Lung (tissue), 12 donors: Measurements from ENCODE around the gene NOS1AP. TPM values are rescaled to one million over a fixed set of nuclear protein-coding genes. Genes with fewer than 3 reads are reported as not detected.
A peak's percentile ranks its signal among the peaks of the same experiment; 100 is the strongest.

Experiments used
- ATAC-seq: fragments of 200-7000 bp; cut with Tn5 transposase; one replicate; pipeline ENCODE4 v1.9.1; 2020; ENCODE audit warnings: moderate number of reproducible peaks; ENCODE audit not compliant: insufficient read depth, low FRiP score
- DNase-seq, 3 donors: peaks; one replicate each; pipeline ENCODE4 v3.0.0-alpha.2; 2013 to 2017
- H3K27ac ChIP-seq, 2 donors: one replicate each; pipeline ENCODE4 v1.5.1; 2013; ENCODE audit warnings: mild to moderate bottlenecking in 2 of 2, moderate library complexity in 2 of 2, control low read depth in 1 of 2, inconsistent platforms in 1 of 2, low read depth in 1 of 2, low read length in 1 of 2
- H3K27me3 ChIP-seq, 3 donors: one replicate each; pipeline ENCODE4 v1.5.1; 2013; ENCODE audit warnings: low read length in 2 of 3; ENCODE audit not compliant: control insufficient read depth in 3 of 3, insufficient read depth in 3 of 3
- H3K36me3 ChIP-seq, 4 donors: one replicate each; pipeline ENCODE4 v1.5.1; 2013; ENCODE audit warnings: low read length in 4 of 4, mild to moderate bottlenecking in 1 of 4, moderate library complexity in 1 of 4; ENCODE audit not compliant: control insufficient read depth in 4 of 4, insufficient read depth in 4 of 4
- H3K4me1 ChIP-seq, 5 donors: one replicate each; pipeline ENCODE4 v1.5.1; 2013; ENCODE audit warnings: low read length in 5 of 5, mild to moderate bottlenecking in 2 of 5, moderate library complexity in 1 of 5; ENCODE audit not compliant: control insufficient read depth in 5 of 5, insufficient read depth in 5 of 5
- H3K4me3 ChIP-seq: one replicate; pipeline ENCODE4 v1.5.1; 2013; ENCODE audit warnings: mild to moderate bottlenecking, control low read depth, moderate library complexity
- H3K9ac ChIP-seq, 2 donors: one replicate each; pipeline ENCODE4 v1.5.1; 2013; ENCODE audit warnings: low read length in 2 of 2, control low read depth in 1 of 2; ENCODE audit not compliant: insufficient read depth in 1 of 2
- H3K9me3 ChIP-seq, 4 donors: one replicate each; pipeline ENCODE4 v1.5.1; 2013; ENCODE audit warnings: low read length in 3 of 4, mild to moderate bottlenecking in 1 of 4, moderate library complexity in 1 of 4; ENCODE audit not compliant: control insufficient read depth in 4 of 4, insufficient read depth in 3 of 4
- WGBS, 2 donors: extraction: QIAGEN DNeasy Blood & Tissue Kit; methylation state at CpG; one replicate each; pipeline ENCODE4 v1.1.7; 2013; 5-methylcytosine and 5-hydroxymethylcytosine counted together
- polyA plus RNA-seq, 2 donors: library from polyadenylated mRNA; stranded (reverse); fragments of 200-250 nt; gene quantifications; one replicate each; pipeline ENCODE4 v1.2.1, GENCODE V29; 2013
- total RNA-seq, 2 donors: library from RNA; depleted of rRNA in 1 of 2; stranded (reverse); fragments of >200 nt in 1 of 2; gene quantifications; one replicate each; pipeline ENCODE4 v1.2.1, GENCODE V29; 2014 to 2021
- TF ChIP-seq, protein P1 (sequence below): IDR thresholded peaks from 2 replicates; pipeline ENCODE4 v1.5.1; 2012; ENCODE audit warnings: mild to moderate bottlenecking; ENCODE audit errors: control extremely low read depth, extremely low read depth
- donor health status: control.
- donor health status: control.
- donor health status: Bipolar disorder and iron deficiency.
- donor health status: healthy.
- donor health status: DM: yes; HTN: yes; CAD: no.

Gene NOS1AP
- total and polyA plus RNA-seq, 4 donors = 0.57 to 5.0 (median 1.2) TPM

DNA sequence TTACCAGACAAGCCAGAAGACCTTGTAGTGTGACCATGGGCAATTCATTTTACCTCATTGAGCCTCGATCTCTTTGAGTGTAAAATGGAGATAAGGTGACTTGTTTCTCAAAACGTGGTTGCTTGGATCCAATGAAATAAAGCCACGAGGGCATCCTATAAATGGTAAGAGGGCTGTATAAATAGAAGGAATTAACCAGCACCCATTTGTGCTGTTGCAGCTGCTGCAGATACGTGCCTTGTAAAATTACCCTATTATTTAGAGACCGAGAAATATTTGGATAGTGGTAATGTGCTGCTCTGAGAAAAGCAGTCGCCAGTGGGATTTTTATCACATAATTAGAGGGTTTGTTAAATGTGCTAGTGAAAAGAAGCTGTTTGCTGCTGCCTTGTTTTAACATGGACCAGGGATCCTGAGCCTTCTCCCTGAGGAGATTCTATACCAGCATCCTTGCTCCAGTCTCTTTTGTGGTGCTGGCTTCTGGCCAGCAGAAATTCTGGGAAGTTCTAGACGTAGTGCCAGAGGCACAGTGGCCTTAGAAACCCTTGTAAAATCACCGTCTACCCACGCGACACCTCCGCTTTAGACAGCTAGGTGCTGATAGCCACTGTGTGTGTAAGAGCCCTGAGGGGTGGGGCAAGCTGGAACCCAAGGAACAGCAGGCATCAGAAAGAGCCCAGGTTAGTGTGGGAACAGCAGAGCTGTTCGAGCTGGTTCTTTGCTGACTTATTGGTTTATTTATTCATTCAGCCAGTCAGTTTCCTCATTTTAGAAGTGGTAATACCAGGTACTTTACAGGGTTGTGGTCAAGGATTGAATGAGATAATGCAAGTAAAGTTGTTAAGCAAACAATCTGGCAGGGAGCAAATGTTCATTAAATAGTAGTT lies 137.5 kb downstream of the NOS1AP start:
- Histone ChIP-seq H3K9me3 (no peaks in the 10 kb centered on the region), H3K36me3 (no peaks in the 10 kb centered on the region), H3K4me1 (peaks cover 5 to 71% (median 32%) of the 10 kb centered on the region in 5 donors), H3K27ac (peak overlapping the region in 1 of 2 donors; percentile 9), H3K27me3 (no peaks in the 10 kb centered on the region), H3K4me3 (no peak overlapping the region), H3K9ac (no peak overlapping the region)
- TF ChIP-seq, protein P1, sequence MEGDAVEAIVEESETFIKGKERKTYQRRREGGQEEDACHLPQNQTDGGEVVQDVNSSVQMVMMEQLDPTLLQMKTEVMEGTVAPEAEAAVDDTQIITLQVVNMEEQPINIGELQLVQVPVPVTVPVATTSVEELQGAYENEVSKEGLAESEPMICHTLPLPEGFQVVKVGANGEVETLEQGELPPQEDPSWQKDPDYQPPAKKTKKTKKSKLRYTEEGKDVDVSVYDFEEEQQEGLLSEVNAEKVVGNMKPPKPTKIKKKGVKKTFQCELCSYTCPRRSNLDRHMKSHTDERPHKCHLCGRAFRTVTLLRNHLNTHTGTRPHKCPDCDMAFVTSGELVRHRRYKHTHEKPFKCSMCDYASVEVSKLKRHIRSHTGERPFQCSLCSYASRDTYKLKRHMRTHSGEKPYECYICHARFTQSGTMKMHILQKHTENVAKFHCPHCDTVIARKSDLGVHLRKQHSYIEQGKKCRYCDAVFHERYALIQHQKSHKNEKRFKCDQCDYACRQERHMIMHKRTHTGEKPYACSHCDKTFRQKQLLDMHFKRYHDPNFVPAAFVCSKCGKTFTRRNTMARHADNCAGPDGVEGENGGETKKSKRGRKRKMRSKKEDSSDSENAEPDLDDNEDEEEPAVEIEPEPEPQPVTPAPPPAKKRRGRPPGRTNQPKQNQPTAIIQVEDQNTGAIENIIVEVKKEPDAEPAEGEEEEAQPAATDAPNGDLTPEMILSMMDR = no peak
- ATAC-seq = peak; percentile 91
- 48 to 66% methylated on average over 12 of the region's 12 CpGs for WGBS, 2 donors
- DNase-seq = peak; percentile 55 to 90 (median 82)

DNA sequence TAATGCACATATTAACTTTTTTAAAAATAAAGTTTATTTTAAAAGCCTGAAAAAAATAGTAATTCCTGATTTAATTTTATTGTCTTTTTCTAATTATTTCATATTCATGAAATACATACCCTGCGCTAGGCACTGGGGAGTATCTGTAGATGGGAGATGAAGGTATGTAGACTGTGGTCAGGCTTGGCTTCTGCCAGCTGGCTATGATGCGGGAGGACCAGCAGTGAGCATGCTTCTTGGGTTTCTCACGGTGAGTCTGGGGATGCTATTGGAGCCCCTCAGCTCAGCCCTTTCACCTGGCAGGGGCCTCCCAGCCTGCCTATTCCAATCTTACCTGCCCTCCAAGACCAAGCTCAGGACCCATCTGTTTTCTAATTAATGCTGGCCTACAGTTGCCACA lies 138.4 kb downstream of the NOS1AP start:
- no peak overlapping the region for H3K4me3 ChIP-seq
- H3K27me3 ChIP-seq = no peaks in the 10 kb centered on the region
- DNase-seq (no peak), ATAC-seq (no peak)
- H3K9ac ChIP-seq = no peak overlapping the region
- H3K9me3 ChIP-seq = no peaks in the 10 kb centered on the region
- H3K36me3 ChIP-seq = no peaks in the 10 kb centered on the region
- TF ChIP-seq, protein P1 = no peak
- H3K27ac ChIP-seq = no peak overlapping the region
- H3K4me1 ChIP-seq = peaks cover 5 to 75% (median 35%) of the 10 kb centered on the region in 5 donors
- WGBS, 2 donors = 91 to 97% methylated on average over 3 of the region's 3 CpGs

DNA sequence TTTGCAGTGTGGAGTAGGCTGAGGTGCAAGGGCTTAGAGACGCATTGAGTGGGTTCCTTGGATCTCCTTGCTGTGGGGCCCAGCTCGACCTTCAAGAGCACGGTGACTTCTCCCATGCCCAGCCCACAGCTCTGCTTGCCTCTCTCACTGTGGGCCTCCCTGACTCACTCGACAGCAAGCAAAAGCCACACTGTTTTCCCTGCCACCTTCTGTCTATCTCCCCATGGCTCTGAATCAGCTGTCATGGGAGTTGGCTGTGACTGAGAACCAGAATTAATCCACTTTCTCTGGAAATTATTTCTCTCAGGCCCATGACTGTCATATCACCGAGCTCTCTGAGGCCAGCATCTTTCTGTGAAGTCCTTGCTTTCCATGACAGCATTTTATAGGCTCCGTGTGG lies 140.7 kb downstream of the NOS1AP start:
- TF ChIP-seq, protein P1 = no peak
- DNase-seq = no peak
- H3K9me3 ChIP-seq = no peaks in the 10 kb centered on the region
- H3K4me1 ChIP-seq = peaks cover 5 to 67% (median 33%) of the 10 kb centered on the region in 5 donors
- H3K4me3 ChIP-seq = no peak overlapping the region
- H3K27ac ChIP-seq = no peak overlapping the region
- no peak for ATAC-seq
- no peak overlapping the region for H3K9ac ChIP-seq
- H3K27me3 ChIP-seq = no peaks in the 10 kb centered on the region
- 79 to 81% methylated on average over 6 of the region's 6 CpGs for WGBS, 2 donors
- H3K36me3 ChIP-seq = no peaks in the 10 kb centered on the region
